ENCODE measurements around the gene CGRRF1.
A peak's percentile ranks its signal among the peaks of the same experiment; 100 is the strongest.

CGRRF1 gene

DNA sequence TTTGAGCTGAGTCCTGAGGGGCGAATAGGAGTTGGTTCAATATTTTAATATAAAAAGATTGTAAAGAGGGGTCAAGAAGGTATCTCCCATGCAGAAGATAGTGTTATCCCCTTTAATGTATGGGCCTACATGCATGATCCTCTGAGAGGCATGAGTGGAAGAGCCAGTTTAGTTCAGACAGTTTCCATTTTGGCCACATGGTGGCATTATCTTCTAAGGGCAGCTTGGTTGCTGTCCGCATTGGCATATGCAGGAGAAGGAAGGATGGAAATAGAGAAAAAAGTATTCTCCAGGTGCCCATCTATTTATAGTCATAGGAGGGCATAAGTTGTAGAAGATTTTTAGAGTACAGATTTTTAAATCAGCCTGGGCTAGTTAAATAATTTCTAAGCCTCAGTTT lies 62.6 kb downstream of the CGRRF1 start:
- H3K36me3 ChIP-seq (ENCODE audit: low read length), result peaks cover 4% of the 10 kb centered on the region; the same call in 1 of the 2 replicates
- H3K27ac ChIP-seq (ENCODE audit: low read depth, low read length), result no peak overlapping the region
- H3K27me3 ChIP-seq (ENCODE audit: low read length), result no peaks in the 10 kb centered on the region
- no peak overlapping the region for H3K4me3 ChIP-seq (ENCODE audit: insufficient read depth, low read length, poor library complexity, severe bottlenecking)
- no peak overlapping the region for H3K4me2 ChIP-seq (ENCODE audit: low read depth, low read length, poor library complexity, severe bottlenecking)
- H2AFZ ChIP-seq (ENCODE audit: low read depth, low read length, severe bottlenecking), result no peak overlapping the region
- no peaks in the 10 kb centered on the region for H3K9me2 ChIP-seq (replicated peaks; ENCODE audit: insufficient read depth, low read length)
- H3K9me3 ChIP-seq (ENCODE audit: insufficient read depth, low read length), result peaks cover 12% of the 10 kb centered on the region; the same call in 1 of the 2 replicates
- TF ChIP-seq, protein P1, sequence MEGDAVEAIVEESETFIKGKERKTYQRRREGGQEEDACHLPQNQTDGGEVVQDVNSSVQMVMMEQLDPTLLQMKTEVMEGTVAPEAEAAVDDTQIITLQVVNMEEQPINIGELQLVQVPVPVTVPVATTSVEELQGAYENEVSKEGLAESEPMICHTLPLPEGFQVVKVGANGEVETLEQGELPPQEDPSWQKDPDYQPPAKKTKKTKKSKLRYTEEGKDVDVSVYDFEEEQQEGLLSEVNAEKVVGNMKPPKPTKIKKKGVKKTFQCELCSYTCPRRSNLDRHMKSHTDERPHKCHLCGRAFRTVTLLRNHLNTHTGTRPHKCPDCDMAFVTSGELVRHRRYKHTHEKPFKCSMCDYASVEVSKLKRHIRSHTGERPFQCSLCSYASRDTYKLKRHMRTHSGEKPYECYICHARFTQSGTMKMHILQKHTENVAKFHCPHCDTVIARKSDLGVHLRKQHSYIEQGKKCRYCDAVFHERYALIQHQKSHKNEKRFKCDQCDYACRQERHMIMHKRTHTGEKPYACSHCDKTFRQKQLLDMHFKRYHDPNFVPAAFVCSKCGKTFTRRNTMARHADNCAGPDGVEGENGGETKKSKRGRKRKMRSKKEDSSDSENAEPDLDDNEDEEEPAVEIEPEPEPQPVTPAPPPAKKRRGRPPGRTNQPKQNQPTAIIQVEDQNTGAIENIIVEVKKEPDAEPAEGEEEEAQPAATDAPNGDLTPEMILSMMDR (IDR thresholded peaks at IDR 0.05; ENCODE audit: insufficient read depth, low read length, poor library complexity, severe bottlenecking), result peak; percentile 38
- no peak for TF ChIP-seq EZH2phosphoT487 (conservative IDR thresholded peaks at IDR 0.05; ENCODE audit: low read length)
- no peaks in the 10 kb centered on the region for H4K20me1 ChIP-seq (ENCODE audit: low read depth, low read length)
- H3K79me2 ChIP-seq (ENCODE audit: insufficient read depth, low read length), result no peaks in the 10 kb centered on the region
- H3F3A ChIP-seq (ENCODE audit: insufficient read depth), result no peaks in the 10 kb centered on the region
- H3K9ac ChIP-seq (ENCODE audit: low read length), result no peak overlapping the region

GRCh38 chr14:54574528-54574927 lies 64.8 kb downstream of the CGRRF1 start:
- Histone ChIP-seq H3K27ac (ENCODE audit: low read depth, low read length) (no peak overlapping the region), H3K79me2 (ENCODE audit: insufficient read depth, low read length) (no peaks in the 10 kb centered on the region), H3K9me3 (ENCODE audit: insufficient read depth, low read length) (peaks cover 12% of the 10 kb centered on the region; the same call in 1 of the 2 replicates), H3K4me3 (ENCODE audit: insufficient read depth, low read length, poor library complexity, severe bottlenecking) (no peak overlapping the region), H3K36me3 (ENCODE audit: low read length) (peaks cover 4% of the 10 kb centered on the region; the same call in 1 of the 2 replicates), H3K27me3 (ENCODE audit: low read length) (no peaks in the 10 kb centered on the region), H3F3A (ENCODE audit: insufficient read depth) (no peaks in the 10 kb centered on the region), H2AFZ (ENCODE audit: low read depth, low read length, severe bottlenecking) (no peak overlapping the region), H3K4me2 (ENCODE audit: low read depth, low read length, poor library complexity, severe bottlenecking) (no peak overlapping the region), H3K9me2 (replicated peaks; ENCODE audit: insufficient read depth, low read length) (no peaks in the 10 kb centered on the region), H3K9ac (ENCODE audit: low read length) (no peak overlapping the region), H4K20me1 (ENCODE audit: low read depth, low read length) (no peaks in the 10 kb centered on the region)
- no peak for TF ChIP-seq EZH2phosphoT487 (conservative IDR thresholded peaks at IDR 0.05; ENCODE audit: low read length)
- TF ChIP-seq, protein P1 (IDR thresholded peaks at IDR 0.05; ENCODE audit: insufficient read depth, low read length, poor library complexity, severe bottlenecking), result no peak

- Histone ChIP-seq H3K9me3 (ENCODE audit: insufficient read depth, low read length) (peaks cover 9% of the 10 kb centered on the region; the same call in 1 of the 2 replicates), H3K27ac (ENCODE audit: low read depth, low read length) (no peak overlapping the region), H3K4me3 (ENCODE audit: insufficient read depth, low read length, poor library complexity, severe bottlenecking) (no peak overlapping the region), H2AFZ (ENCODE audit: low read depth, low read length, severe bottlenecking) (no peak overlapping the region), H3K27me3 (ENCODE audit: low read length) (no peaks in the 10 kb centered on the region), H3K79me2 (ENCODE audit: insufficient read depth, low read length) (no peaks in the 10 kb centered on the region), H3K9me2 (replicated peaks; ENCODE audit: insufficient read depth, low read length) (no peaks in the 10 kb centered on the region), H3F3A (ENCODE audit: insufficient read depth) (no peaks in the 10 kb centered on the region), H3K9ac (ENCODE audit: low read length) (no peak overlapping the region), H3K36me3 (ENCODE audit: low read length) (peaks cover 4% of the 10 kb centered on the region; the same call in 1 of the 2 replicates), H4K20me1 (ENCODE audit: low read depth, low read length) (no peaks in the 10 kb centered on the region), H3K4me2 (ENCODE audit: low read depth, low read length, poor library complexity, severe bottlenecking) (no peak overlapping the region)
- no peak for TF ChIP-seq EZH2phosphoT487 (conservative IDR thresholded peaks at IDR 0.05; ENCODE audit: low read length)
- TF ChIP-seq, protein P1 (IDR thresholded peaks at IDR 0.05; ENCODE audit: insufficient read depth, low read length, poor library complexity, severe bottlenecking), result no peak
Observed at GRCh38 chr14:54577494-54577893, 67.8 kb downstream of the CGRRF1 start.
